ENCODE measurements around the gene CCDC24.

CCDC24 gene

GRCh38 chr1:43947874-43948437, 43.4 kb upstream of the CCDC24 start:
- TF ChIP-seq CTCF (conservative IDR thresholded peaks at IDR 0.05; ENCODE audit: low read depth, low read length): no peak
- peak overlapping the region; percentile 86 for H3K4me3 ChIP-seq (ENCODE audit: low read length)
- no peak for DNase-seq (ENCODE audit: low read depth)

- no peak overlapping the region for H3K4me3 ChIP-seq (ENCODE audit: low read length)
- TF ChIP-seq CTCF (conservative IDR thresholded peaks at IDR 0.05; ENCODE audit: low read depth, low read length): no peak
- DNase-seq (ENCODE audit: low read depth): no peak
Observed at GRCh38 chr1:43949678-43950077, 41.7 kb upstream of the CCDC24 start.

GRCh38 chr1:43951021-43951985, 40.1 kb upstream of the CCDC24 start:
- TF ChIP-seq CTCF (conservative IDR thresholded peaks at IDR 0.05; ENCODE audit: low read depth, low read length): no peak

GRCh38 chr1:43952731-43953346, 38.6 kb upstream of the CCDC24 start:
- H3K4me3 ChIP-seq (ENCODE audit: low read length): no peak overlapping the region
- DNase-seq (ENCODE audit: low read depth): no peak
- TF ChIP-seq CTCF (conservative IDR thresholded peaks at IDR 0.05; ENCODE audit: low read depth, low read length): no peak

More at GRCh38 chr1:43951021-43951985, 40.1 kb upstream of the CCDC24 start:
- H3K4me3 ChIP-seq (ENCODE audit: low read length): no peak overlapping the region
- DNase-seq (ENCODE audit: low read depth): no peak

GRCh38 chr1:43953361-43953760, 38.0 kb upstream of the CCDC24 start:
- TF ChIP-seq CTCF (conservative IDR thresholded peaks at IDR 0.05; ENCODE audit: low read depth, low read length): no peak
- DNase-seq (ENCODE audit: low read depth): no peak
- H3K4me3 ChIP-seq (ENCODE audit: low read length): no peak overlapping the region

GRCh38 chr1:43954036-43954435, 37.4 kb upstream of the CCDC24 start:
- no peak for TF ChIP-seq CTCF (conservative IDR thresholded peaks at IDR 0.05; ENCODE audit: low read depth, low read length)
- no peak overlapping the region for H3K4me3 ChIP-seq (ENCODE audit: low read length)
- DNase-seq (ENCODE audit: low read depth): no peak

Measured in retinal pigment epithelial cell (primary cell).